Measurements from ENCODE around the gene CD44.

- TF ChIP-seq CTCF (IDR thresholded peaks at IDR 0.05; ENCODE audit: low read depth, low read length) (no peak), EZH2phosphoT487 (IDR thresholded peaks at IDR 0.05; ENCODE audit: low read depth) (no peak)
These were observed 44.5 kb downstream of the CD44 start for GRCh38 chr11:35183326-35183925.
